ENCODE results near the gene ZNF593OS. TPM values are rescaled to one million over a fixed set of nuclear protein-coding genes. Genes with fewer than 3 reads are reported as not detected.

ZNF593OS gene
- total and polyA plus RNA-seq, 2 of the 8 experiments (the other 6 are each of a cell fraction or from before 2014, with no cell fraction given) = not detected

DNA sequence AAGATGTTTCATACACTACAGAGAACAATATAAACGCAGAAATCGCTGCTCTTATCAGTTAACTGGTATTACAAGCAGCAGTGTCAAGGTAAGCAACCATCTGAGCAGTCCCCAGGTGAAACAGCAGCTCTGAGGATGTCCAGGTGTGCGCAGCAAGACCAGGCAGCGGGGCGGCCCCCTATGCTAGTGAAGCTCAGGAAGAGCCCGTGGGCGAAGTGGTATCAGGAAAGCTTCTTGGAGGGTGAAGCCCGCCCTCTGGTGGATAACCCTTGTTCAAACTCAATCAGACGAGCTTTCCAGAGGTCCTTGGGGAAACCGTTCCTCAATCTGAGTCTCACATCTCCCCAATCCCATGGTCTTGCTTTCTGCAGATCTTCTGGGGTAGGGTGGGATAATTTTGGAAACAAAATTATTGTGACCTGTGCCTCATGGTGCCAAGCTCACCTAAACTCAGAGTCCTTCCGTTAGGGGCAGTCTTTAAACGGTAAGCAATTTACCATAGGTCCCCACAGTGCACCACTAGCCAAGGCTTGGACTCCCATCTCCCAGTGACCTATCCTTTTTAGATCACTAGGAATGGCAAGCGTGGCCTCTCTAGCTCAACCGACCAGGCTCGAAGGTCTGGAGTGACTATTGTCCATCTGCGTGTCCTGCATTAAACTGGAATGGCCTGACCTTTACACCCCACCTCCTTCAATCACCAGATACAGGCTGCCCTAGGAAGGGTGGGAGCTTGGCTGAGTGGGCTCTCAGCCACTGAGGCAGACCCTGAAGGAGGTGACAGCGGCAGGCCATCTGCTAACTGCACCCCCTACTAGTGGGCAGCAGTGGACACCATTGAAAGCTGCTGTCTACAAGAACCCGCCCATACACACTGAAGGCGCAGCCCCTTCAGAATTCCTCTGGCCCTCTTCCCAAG is 26.3 kb downstream of the ZNF593OS start:
- Histone ChIP-seq H3K23me2 (ENCODE audit: low read depth, low read length) (no peaks in the 10 kb centered on the region), H2BK12ac (ENCODE audit: low read depth, low read length) (0 out of 2 replicates have a peak overlapping the region, but pooled peaks have one; percentile 61), H3K27ac (ENCODE audit: low read depth, low read length) (no peak overlapping the region), H3K27me3 (replicated peaks in 1 of 4; ENCODE audit: control insufficient read depth in 3 of 4, extremely low read depth in 1 of 4, insufficient read depth in 3 of 4, low read length in 3 of 4) (peaks cover 0 to 10% (median 4%) of the 10 kb centered on the region in 4 experiments; a peak in 4 of 7 replicates), H3K79me2 (ENCODE audit: control insufficient read depth in 1 of 2, insufficient read depth in 2 of 2, low read length in 2 of 2) (no peaks in the 10 kb centered on the region), H2BK15ac (ENCODE audit: low read length) (no peak overlapping the region), H3K36me3 (ENCODE audit: control insufficient read depth in 2 of 4, insufficient read depth in 4 of 4, low read length in 3 of 4) (no peaks in the 10 kb centered on the region), H3K9me3 (ENCODE audit: insufficient read depth in 2 of 2, low read depth in 1 of 2, low read length in 1 of 2) (no peaks in the 10 kb centered on the region), H3K4me1 (replicated peaks in 1 of 4; ENCODE audit: control insufficient read depth in 3 of 4, insufficient read depth in 4 of 4, low read length in 3 of 4) (no peaks in the 10 kb centered on the region), H4K5ac (ENCODE audit: insufficient read length, low read depth, low read length) (no peak overlapping the region), H2BK20ac (ENCODE audit: low read length) (no peak overlapping the region), H3K4me2 (ENCODE audit: insufficient read depth in 1 of 2, low read depth in 2 of 2, low read length in 2 of 2) (no peak overlapping the region), H3K18ac (ENCODE audit: extremely low read depth, low read length) (no peak overlapping the region), H3K4ac (replicated peaks; ENCODE audit: insufficient read length, low read depth, low read length) (no peak overlapping the region), H3K79me1 (ENCODE audit: low read depth, low read length) (no peaks in the 10 kb centered on the region), H2BK5ac (ENCODE audit: low read depth, low read length) (no peak overlapping the region), H2AFZ (ENCODE audit: low read length) (no peak overlapping the region), H2AK5ac (ENCODE audit: low read depth, low read length) (no peak overlapping the region), H2BK120ac (replicated peaks; ENCODE audit: low read depth, low read length) (no peak overlapping the region), H3K14ac (ENCODE audit: insufficient read length) (no peak overlapping the region), H3K9ac (replicated peaks in 1 of 4; ENCODE audit: extremely low read depth in 1 of 4, low read depth in 3 of 4, low read length in 3 of 4) (no peak overlapping the region), H3K23ac (ENCODE audit: insufficient read length) (no peak overlapping the region), H4K20me1 (replicated peaks in 1 of 2; ENCODE audit: control insufficient read depth in 1 of 2, insufficient read depth in 2 of 2, low read length in 2 of 2) (no peaks in the 10 kb centered on the region), H4K8ac (ENCODE audit: extremely low read depth, insufficient read depth, low read length) (no peak overlapping the region), H4K91ac (replicated peaks; ENCODE audit: insufficient read length, low read length) (no peak overlapping the region), H3K4me3 (ENCODE audit: extremely low read depth in 1 of 4, insufficient read depth in 2 of 4, low read depth in 3 of 4, low read length in 4 of 4) (no peak overlapping the region), H3K56ac (replicated peaks; ENCODE audit: insufficient read length, low read depth, low read length) (no peak overlapping the region)
- peak in 1 of 2 experiments; percentile 85 for DNase-seq (ENCODE audit: low read depth in 1 of 2, low spot score in 2 of 2)
- WGBS, 2 experiments (ENCODE audit: extremely low coverage in 1 of 2, insufficient coverage in 1 of 2, insufficient read length in 1 of 2, insufficient replicate concordance in 2 of 2, low coverage in 1 of 2, low lambda C conversion rate in 2 of 2, missing lambda C conversion rate in 1 of 2) = 32% methylated on average over 19 of the region's 19 CpGs; no CpG with 5 or more reads in 1 of the 2 experiments
- CTCF ChIA-PET (ENCODE audit: partially characterized antibody) = interaction anchor here (0.6 to 11.2 kb wide), 43 partner anchors 8 to 1801 kb away, joined by 3 to 154 read pairs (median 5); partner anchors contain the start of genes C1orf232, CATSPER4, CEP85 and CNKSR1
- FAIRE-seq = peak; percentile 93
- POLR2A ChIA-PET (ENCODE audit: partially characterized antibody) = interaction anchor here (0.8 to 1.6 kb wide), 7 partner anchors 10 to 110 kb away, joined by 3 to 9 read pairs (median 3); partner anchors contain the start of gene PDIK1L
- TF ChIP-seq RXRA (IDR thresholded peaks at IDR 0.05; ENCODE audit: insufficient read depth, low read depth, low read length) (no peak), KDM4A (IDR thresholded peaks at IDR 0.05; ENCODE audit: low read depth, low read length, severe bottlenecking) (no peak), SUZ12 (IDR thresholded peaks at IDR 0.05; ENCODE audit: low read length) (no peak), RFX5 (IDR thresholded peaks at IDR 0.05; ENCODE audit: borderline replicate concordance, low read depth, low read length) (no peak), TBP (IDR thresholded peaks at IDR 0.05; ENCODE audit: low read depth, low read length) (peak; percentile 30; the same call in 1 of the 2 replicates), YY1 (IDR thresholded peaks at IDR 0.05; ENCODE audit: low read depth, low read length) (0 out of 2 replicates have a peak, but pooled peaks have one; percentile 25)
- TF ChIP-seq, protein P1, sequence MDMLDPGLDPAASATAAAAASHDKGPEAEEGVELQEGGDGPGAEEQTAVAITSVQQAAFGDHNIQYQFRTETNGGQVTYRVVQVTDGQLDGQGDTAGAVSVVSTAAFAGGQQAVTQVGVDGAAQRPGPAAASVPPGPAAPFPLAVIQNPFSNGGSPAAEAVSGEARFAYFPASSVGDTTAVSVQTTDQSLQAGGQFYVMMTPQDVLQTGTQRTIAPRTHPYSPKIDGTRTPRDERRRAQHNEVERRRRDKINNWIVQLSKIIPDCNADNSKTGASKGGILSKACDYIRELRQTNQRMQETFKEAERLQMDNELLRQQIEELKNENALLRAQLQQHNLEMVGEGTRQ (IDR thresholded peaks at IDR 0.05; ENCODE audit: low read length) = no peak

Data from H1 (cell line).